Occipital lobe (tissue), 2 donors: ENCODE results near the gene PLCH2. TPM values are rescaled to one million over a fixed set of nuclear protein-coding genes. Genes with fewer than 3 reads are reported as not detected.

ENCODE experiments used
- DNase-seq: peaks from one replicate; lab custom pipeline; 2025; lab: John Stamatoyannopoulos, UW
- total RNA-seq: library from RNA; depleted of rRNA; stranded (reverse); fragments of >200 nt; gene quantifications from one replicate; pipeline ENCODE4 v1.2.3, GENCODE V29; 2014

Gene PLCH2
- total RNA-seq, 1 donor from 2014 or later = 4.2 TPM

DNA sequence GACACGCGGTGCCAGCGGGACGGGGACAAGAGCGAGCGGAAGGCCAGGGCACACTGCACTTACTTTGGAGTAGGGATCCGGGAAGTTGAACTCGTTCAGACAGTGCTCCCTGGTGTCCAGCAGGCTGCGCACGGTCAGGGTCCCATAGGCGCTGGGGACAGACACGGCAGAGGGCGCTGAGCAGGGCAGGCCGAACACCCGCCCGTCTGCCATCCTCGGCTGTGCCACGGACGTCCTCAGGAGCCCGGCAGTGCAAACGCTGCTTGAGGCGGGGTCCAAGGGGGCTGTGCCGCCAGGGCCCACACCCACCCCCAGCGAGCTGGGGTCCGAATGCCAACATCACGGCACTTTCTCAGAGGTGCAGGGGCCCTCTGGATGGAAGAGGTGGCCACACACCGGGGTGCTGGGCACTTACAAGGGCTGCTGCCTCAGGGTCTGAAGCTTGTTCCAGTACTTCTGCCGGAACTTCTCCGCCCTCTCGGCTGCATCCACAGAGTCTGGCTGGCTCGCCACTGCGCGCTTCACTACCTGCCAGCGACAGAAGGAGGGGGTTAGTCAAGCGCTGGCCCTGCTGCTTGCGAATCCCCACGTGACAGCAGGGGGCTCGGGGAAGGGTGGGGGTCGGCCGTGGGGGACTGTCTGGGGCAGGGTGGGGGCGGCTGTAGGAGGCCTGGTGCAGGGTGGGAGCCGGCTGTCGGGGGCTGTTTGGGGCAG is 38.0 kb downstream of the PLCH2 start:
- DNase-seq = no peak

GRCh38 chr1:2514863-2515762 is 39.0 kb downstream of the PLCH2 start:
- DNase-seq = no peak

DNA sequence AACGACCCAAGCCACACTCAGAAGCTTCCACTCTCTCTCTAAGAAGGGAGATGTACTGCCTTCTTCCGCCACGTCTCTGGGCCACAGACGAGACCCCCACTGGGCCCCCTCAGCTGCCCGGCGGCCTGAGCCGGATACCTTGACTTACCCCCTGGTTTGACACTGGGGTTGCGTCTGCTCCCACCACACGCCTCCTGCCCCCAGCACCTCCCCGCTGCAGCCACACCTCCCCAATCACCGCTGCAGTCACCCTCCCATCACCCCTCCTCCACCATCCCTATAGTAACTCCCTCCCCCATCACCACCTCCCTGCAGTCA is 39.6 kb downstream of the PLCH2 start:
- no peak for DNase-seq

DNA sequence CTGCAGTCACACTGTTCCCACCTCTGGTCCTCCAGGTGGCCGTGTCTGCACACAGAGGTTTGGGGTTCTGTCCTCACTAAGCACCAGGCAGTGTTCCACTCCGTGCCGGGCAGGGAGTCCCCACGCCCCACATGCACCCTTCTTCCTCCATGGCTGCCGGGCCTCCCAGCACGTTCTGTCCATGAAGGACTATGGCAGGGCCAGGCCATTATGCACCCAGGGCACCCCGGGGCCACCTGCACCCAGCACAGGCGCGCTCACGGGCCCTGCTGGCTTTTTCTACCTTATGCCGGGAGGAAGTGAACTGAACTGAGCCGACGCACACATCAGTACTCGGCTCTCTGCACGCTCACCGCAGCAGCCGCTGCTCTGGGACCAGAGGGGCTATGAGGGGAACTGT is 40.0 kb downstream of the PLCH2 start:
- DNase-seq = no peak

DNA sequence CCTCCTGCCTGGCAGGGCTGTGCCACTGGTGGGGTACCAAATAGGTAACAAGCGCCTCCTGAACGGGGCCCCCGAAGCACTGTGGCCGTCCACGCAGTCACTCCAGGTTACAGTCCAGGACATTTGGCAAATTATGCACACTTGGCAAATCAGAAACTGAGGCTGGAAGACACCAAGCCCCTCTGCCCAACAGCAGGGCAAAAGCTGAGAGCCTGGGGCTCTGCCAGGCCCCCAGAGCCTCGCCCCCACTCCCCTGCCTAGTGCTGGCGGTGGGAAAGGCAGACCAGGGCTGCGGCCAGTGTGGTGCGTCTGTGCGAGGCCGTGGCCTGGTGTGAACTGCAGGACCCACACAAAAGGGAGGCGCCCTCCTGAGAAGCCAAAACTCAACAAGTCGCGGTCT is 40.9 kb downstream of the PLCH2 start:
- DNase-seq = no peak

DNA sequence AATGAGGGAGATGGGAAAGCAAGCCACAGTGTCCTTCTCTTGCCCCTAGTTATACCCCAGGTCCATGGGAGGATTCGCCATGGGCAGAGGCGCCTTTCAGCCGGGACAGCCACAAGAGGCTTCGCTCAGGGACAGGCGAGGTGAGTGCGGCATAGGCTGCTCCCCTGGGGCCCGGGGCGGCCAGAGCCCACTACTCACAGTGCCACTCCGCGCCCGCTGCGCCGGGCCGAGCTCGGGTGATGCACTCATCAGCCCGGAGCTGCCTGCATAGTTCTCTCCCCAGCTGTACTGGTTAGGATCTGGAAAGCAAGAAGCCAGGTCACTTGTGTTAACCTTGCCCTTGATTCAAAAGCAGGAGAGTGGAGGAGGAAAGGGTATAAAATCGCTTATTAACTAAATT is 41.9 kb downstream of the PLCH2 start:
- no peak for DNase-seq

DNA sequence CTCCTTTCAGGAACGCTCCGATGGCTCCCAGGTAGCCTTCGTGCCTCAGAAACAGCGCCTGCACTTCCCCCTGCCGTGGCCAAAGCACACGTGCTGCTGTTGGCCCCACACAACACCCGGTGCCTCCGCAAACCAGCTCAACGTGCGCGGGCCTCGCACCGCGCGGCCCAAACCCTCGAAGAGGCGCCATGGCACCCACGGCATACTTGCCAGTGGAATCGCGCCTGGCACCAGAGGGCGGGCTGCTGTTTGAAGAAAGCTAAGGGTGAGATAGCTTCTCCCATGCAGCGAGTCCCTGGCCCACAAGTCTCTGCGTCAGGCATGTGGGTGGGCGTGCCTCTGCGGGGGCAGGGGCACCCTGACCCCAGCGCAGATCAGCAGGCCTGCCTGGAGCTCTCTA is 42.4 kb downstream of the PLCH2 start:
- DNase-seq = no peak

DNA sequence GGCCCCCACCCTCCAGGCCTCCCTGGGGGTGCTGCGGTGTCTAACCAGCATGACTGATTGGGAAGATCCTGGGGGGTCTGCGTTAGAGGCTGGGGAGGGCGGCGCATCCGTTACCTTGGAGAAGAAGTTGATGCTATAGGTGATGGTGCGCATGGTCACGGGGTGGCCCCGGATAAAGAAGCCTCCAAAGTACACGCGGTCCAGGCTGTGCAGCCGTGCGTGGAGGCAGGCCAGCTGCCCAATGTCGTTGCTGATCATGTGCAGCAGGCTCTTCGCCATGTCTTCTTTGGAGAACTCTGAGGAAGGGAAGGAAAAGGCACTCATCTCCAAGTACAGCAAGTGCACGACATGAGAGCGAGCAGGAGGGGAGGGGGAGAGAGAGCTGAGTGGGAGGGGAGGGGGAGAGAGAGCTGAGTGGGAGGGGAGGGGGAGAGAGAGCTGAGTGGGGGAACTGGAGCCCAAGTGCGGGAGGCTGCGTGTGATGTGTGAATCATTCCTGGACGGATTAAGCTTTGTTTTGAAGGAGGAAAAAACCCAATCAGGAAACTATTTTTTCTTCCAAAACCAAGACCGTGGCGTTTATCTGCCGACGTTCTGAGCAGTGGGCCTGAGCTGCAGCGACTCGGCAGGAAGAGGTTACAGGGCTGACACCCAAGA is 43.1 kb downstream of the PLCH2 start:
- peak; percentile 17 for DNase-seq

- no peak for DNase-seq
Observed at GRCh38 chr1:2519729-2520128, 43.6 kb downstream of the PLCH2 start.

DNA sequence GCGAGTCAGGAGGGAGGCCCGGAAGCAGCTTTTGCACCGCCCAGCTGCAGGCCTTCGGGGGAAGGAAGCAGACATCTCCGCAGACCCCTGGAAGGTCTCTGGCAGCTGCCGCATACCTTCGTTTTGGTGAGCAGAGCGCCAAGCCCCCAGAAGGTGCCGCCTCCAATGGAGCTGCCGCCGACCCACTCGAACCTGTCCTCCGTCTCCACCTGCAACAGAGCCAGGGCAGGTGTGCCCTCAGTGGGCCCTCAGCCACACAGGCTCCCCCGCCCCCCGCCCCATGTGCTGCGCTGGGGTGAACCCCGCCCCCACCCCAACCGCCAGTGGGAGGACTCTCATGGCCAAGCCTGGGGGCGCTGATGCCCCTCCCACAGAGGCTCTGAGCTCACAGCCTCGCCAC is 44.1 kb downstream of the PLCH2 start:
- no peak for DNase-seq

GRCh38 chr1:2520806-2521205 is 44.7 kb downstream of the PLCH2 start:
- no peak for DNase-seq

GRCh38 chr1:2522230-2522629 is 46.1 kb downstream of the PLCH2 start:
- no peak for DNase-seq

DNA sequence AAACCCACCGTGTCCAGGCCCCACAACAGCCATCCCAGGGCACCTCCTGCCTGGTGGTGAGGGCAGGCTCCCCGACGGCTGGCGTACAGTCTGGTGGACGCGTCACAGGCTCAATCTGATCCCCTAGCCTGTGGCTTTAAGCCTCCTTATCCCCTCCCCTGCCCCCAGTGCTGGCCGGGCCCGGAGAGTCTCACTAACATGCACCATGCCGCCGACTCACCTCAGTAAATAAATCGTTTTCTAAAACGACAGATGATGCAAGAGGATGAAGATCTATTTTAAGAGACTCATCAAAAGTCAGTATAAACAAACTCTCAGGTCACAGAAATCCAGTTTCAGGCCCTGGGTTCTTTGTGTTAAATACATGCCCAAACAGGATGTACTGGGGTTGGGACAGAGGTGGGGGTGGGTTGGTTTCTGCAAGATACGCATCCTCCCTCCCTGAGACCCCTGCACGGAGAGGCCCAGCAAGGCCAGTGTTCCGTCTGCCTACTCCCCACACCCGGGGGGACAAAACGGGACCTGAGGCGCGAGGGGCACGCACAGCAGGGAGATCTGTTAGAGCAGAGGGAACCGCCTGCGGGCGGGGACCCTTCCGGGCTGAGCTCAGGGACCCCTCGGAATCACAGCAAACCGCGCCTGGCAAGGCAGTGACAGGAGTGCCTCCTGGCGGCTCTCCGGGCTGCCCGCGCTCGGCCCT is 47.3 kb downstream of the PLCH2 start:
- no peak for DNase-seq

GRCh38 chr1:2523891-2524609 is 48.0 kb downstream of the PLCH2 start:
- no peak for DNase-seq

GRCh38 chr1:2525572-2525919 is 49.5 kb downstream of the PLCH2 start:
- no peak for DNase-seq

DNA sequence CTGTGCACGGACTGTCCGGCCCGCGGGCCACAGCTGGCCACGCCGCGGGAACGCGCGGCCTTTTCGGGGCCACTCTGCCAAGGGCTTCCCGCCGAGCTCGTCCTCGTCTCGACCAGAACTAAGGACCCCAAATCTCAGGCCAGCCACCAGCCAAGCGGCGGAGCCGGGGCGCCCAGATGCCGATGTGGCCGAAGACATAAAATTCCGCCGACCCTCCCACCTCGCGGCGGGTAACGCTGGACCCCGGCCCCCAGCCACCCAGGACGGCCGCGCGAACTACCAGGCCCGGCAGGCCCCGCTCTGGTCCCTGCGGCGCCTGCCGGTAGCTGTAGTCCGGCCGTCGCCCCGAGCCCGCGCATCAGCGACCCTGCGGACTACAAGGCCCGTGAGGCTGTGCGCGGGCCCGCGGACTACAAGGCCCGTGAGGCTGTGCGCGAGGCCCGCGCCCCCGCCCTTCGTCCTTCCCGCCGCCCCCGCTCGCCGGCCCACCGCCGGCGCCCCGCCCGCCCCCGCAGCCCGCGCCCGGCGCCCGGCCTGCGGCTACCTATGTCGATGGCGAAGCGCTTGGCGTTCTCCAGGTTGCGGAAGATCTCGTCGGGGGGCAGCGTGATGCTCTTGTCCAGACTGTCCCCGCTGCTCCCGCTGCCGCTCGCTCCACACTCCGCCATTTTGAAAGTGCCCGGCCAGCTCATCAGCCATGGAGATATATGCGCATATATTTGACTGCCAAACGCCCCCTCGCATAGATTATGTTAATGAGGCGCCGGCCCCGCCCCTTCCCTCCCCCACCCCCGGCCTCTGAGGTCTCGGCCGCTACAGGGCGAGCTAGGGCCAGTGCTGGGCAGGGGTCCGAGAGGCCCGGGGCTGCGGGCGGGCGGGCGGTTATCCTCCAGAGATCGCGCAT is 50.1 kb downstream of the PLCH2 start, which contains the start of gene PANK4:
Gene PANK4, minus strand, starts transcription at position 677 of the 904 bp plus-strand sequence. Its CDS starts 9 bp downstream, at position 668.
- peak; percentile 83 for DNase-seq

DNA sequence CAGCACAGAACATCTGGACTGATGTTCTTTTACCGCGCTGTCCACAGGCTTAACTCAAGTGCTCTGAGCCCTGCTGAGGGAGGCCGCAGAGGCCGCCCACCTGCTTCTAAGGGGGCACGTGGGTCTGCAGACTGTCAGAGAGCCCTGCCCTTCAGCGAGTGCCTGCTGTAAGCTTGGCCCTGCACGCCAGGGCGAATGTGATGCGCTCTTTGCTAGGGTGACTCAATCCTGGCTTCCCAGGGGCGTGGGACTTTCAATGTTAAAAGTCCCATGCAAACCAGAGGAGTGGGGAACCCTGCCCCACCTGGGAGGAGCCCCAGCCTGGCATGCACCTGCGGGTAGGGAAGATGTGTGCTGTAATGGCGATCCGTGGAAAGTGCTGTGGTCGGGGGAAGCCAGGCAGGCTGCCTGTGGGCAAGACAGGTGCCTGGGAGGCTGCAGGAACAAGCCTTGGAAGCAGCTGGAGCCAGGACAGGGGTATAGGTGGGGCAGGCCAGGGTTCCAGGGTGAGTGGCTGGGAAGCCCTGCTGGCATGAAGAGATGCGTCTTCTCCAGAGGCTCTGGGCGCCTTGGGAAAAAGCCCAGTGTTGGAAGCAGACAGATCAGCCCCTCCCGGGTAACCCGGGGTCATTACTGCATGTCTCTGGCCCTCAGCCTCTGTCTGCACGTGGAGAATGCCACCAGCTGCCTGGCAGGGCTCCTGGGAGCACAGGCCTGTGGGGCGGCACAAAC is 50.9 kb downstream of the PLCH2 start:
- peak; percentile 34 for DNase-seq

DNA sequence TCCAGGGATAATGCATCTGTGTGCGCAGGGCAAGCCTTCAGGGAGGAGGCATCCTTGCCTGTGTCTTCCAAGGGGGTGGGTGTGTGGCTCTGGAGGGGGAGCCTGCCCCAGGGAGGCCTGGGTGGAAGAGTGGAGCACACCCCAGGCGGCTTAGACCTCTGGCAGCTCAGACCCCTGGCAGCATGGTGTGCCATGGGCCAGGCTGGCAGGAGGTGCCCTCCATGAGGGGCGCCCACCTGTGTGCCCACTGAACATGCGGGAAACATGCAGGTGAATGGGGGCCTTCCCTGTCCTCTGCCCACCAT is 51.4 kb downstream of the PLCH2 start:
- DNase-seq = no peak

DNA sequence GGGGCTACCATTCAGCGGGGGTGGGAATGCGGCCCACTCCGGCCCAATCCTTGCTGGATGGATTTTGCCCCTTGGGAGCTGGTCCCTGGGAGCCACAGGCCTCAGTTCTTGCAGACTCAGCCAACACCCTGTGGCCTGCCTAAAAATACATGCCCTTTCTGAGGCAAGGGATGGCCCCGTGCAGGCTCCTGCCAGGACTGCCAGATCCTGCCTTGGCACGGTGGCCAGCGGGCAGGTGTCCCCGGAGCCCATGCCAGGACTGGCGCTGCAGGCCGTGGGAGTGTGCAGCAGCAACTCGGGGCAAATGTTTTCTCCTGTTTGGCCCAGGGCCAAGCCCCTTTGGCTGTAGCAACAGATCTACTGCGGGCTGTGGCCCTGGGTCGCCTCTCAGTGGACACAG is 51.9 kb downstream of the PLCH2 start:
- DNase-seq = no peak

GRCh38 chr1:2528611-2528965 is 52.5 kb downstream of the PLCH2 start:
- DNase-seq = no peak
